D721Med (cell line): ENCODE data around the gene ACER3.
"Not testable (repeated sequence)": the region's sequence is repeated elsewhere in the genome, so short reads cannot be mapped to it uniquely, and the experiment has no call there.

Experiments used
- DNase-seq: peaks from one replicate; pipeline ENCODE4 v3.0.0; 2011; ENCODE audit warnings: low spot score; ENCODE audit not compliant: insufficient read length
- FAIRE-seq: peaks from 2 replicates; lab custom pipeline; 2011; peaks lifted over from hg19 to GRCh38; lab: Jason Lieb, UNC
- CTCF ChIP-seq: IDR thresholded peaks from 2 replicates; pipeline ENCODE4 v1.5.1; 2012; ENCODE audit warnings: mild to moderate bottlenecking, control low read depth; ENCODE audit not compliant: insufficient read depth; ENCODE audit errors: missing control alignments

The ACER3 gene

GRCh38 chr11:76859708-76860227 is 950 bp upstream of the ACER3 start:
- FAIRE-seq (no peak), DNase-seq (no peak)
- TF ChIP-seq CTCF = no peak

- no peak for DNase-seq
- TF ChIP-seq CTCF = no peak
- FAIRE-seq = no peak
These were observed 804 bp downstream of the ACER3 start for GRCh38 chr11:76861490-76861953.

GRCh38 chr11:76862794-76863193 is 2.1 kb downstream of the ACER3 start:
- not testable (repeated sequence) for FAIRE-seq

GRCh38 chr11:76863196-76863777 is 2.6 kb downstream of the ACER3 start:
- DNase-seq = no peak
- TF ChIP-seq CTCF = no peak
- FAIRE-seq = no peak

More at GRCh38 chr11:76862794-76863193, 2.1 kb downstream of the ACER3 start:
- not testable (repeated sequence) for DNase-seq

- FAIRE-seq = no peak
- DNase-seq = no peak
- TF ChIP-seq CTCF = no peak
These were observed 12.5 kb downstream of the ACER3 start for GRCh38 chr11:76872959-76873827.

GRCh38 chr11:76878014-76878413 is 17.3 kb downstream of the ACER3 start:
- FAIRE-seq = no peak
- no peak for DNase-seq
- no peak for TF ChIP-seq CTCF

- no peak for FAIRE-seq
- no peak for DNase-seq
- TF ChIP-seq CTCF = no peak
These were observed 19.6 kb downstream of the ACER3 start for GRCh38 chr11:76880314-76880713.
